ENCODE measurements around the gene TANGO2.

Gene TANGO2

GRCh38 chr22:20002636-20003035 is 18.3 kb upstream of the TANGO2 start:
- no peak for TF ChIP-seq CTCF (conservative IDR thresholded peaks at IDR 0.05; ENCODE audit: low read depth, low read length)
- H3K4me3 ChIP-seq (ENCODE audit: low read length) = no peak overlapping the region
- no peak for DNase-seq (ENCODE audit: low read depth)

- no peak overlapping the region for H3K4me3 ChIP-seq (ENCODE audit: low read length)
- DNase-seq (ENCODE audit: low read depth) = no peak
- no peak for TF ChIP-seq CTCF (conservative IDR thresholded peaks at IDR 0.05; ENCODE audit: low read depth, low read length)
Observed at GRCh38 chr22:20003304-20003703, 17.6 kb upstream of the TANGO2 start.

- H3K4me3 ChIP-seq (ENCODE audit: low read length) = no peak overlapping the region
- TF ChIP-seq CTCF (conservative IDR thresholded peaks at IDR 0.05; ENCODE audit: low read depth, low read length) = no peak
- no peak for DNase-seq (ENCODE audit: low read depth)
Observed at GRCh38 chr22:20004464-20004863, 16.4 kb upstream of the TANGO2 start.

- H3K4me3 ChIP-seq (ENCODE audit: low read length) = no peak overlapping the region
- no peak for DNase-seq (ENCODE audit: low read depth)
- no peak for TF ChIP-seq CTCF (conservative IDR thresholded peaks at IDR 0.05; ENCODE audit: low read depth, low read length)
Observed at GRCh38 chr22:20008221-20008995, 12.5 kb upstream of the TANGO2 start.

- DNase-seq (ENCODE audit: low read depth) = no peak
- no peak for TF ChIP-seq CTCF (conservative IDR thresholded peaks at IDR 0.05; ENCODE audit: low read depth, low read length)
- no peak overlapping the region for H3K4me3 ChIP-seq (ENCODE audit: low read length)
Observed at GRCh38 chr22:20009018-20009491, 11.9 kb upstream of the TANGO2 start.

- no peak for DNase-seq (ENCODE audit: low read depth)
- no peak for TF ChIP-seq CTCF (conservative IDR thresholded peaks at IDR 0.05; ENCODE audit: low read depth, low read length)
- H3K4me3 ChIP-seq (ENCODE audit: low read length) = no peak overlapping the region
Observed at GRCh38 chr22:20009582-20010306, 11.2 kb upstream of the TANGO2 start.

Data from retinal pigment epithelial cell (primary cell).